Hippocampal formation (tissue), 2 donors: ENCODE results near the gene SOX9.

Experiments used
- DNase-seq, 2 donors: peaks; one replicate each; lab custom pipeline; 2025; lab: John Stamatoyannopoulos, UW

Gene SOX9

DNA sequence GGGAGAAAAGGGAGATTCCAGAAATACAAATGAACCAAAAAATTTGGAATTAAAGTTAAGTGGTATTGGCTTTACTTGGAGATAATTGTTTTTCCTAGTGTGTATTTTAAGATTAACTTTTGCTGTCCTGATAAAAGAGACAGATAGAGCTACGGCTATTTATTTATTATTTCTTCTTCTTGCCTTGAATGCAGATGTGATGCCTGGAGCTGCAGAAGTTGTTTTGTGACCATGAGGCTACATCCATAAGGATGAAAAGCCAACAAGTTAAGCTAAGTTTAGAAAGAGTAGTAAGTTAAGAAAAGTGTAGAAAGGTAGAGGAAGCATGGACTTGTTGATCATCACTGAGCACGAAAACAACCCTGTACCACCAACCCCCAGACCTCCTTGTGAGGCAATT, 41.7 kb downstream of the SOX9 start:
- no peak for DNase-seq

- no peak for DNase-seq
These were observed 42.7 kb downstream of the SOX9 start for GRCh38 chr17:72163474-72163873.

DNA sequence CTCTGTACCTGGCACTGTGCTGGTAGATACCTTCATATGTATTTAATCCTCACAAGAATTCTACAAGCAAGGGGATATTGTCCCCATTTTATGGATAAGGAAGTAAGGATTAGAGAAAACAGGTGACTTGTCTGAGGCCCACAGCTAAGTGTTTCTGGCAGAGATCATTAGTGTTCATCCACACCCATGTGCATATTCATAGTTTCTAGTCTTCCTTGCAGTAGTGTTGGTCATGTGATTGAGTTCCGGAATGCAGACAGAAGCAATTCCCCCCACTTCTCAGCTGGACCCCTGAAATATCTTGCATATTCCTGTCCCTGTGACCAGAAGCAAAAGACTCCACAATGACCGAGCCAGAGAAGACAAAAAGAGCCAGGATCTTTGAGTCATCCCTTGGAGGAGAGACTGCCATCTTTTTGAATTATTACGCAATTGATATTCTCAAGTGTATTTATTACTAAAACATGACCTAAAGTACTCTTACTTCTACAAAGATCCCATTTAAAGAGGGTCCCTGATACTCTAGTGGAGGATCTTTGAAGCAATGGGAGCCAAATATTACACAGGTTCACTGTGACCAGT, 43.4 kb downstream of the SOX9 start:
- DNase-seq: no peak

- DNase-seq: no peak
These were observed 44.5 kb downstream of the SOX9 start for GRCh38 chr17:72165192-72165866.

- no peak for DNase-seq
These were observed 45.1 kb downstream of the SOX9 start for GRCh38 chr17:72165867-72166439.

- DNase-seq: no peak
These were observed 46.8 kb downstream of the SOX9 start for GRCh38 chr17:72167593-72167992.

- no peak for DNase-seq
These were observed 49.0 kb downstream of the SOX9 start for GRCh38 chr17:72169823-72170222.

DNA sequence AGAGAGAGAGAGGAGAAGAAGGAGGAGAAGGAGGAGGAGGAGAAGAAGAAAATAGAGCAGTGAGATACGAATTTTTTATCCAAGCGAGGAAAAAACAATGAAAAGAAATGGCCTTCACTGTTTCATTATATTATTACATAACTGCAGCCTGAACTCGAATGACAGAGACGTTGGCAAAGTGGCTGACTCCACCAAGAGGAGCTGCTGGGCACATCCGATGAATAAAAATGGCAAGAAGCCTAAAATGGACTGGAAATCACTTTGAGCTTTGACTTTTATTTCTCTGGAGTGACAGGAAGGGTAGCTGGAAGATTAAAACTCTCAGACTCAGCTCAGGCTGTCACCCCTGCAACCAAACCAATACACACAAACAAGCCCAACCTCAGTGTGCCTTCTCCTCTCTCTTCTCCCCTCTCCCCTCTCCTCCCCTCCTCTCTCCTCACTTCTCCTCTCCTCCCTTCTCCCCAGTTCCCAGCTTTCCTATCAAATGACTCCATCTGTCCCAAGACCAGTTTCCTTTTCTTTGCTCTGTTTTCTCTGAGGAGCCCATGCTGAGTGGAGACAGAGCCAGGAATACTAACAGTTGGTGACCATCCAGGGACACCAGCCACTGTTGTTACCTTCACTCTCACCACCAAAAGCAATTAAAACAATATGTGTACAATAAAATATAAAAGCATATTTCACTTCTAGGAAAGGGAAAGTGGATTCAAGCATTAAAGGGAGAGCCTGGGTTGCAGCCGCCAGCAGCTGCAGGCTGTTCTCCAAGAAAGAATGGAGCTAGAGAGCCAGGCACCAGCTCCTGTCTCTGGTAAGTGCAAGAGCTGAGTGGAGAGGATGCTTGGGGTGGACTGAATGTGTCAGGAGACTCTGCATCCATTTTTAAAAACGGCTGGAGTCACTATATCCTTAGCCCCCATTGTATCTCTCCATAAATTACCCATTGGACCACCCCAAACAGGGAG, 51.2 kb downstream of the SOX9 start:
- DNase-seq: peak; percentile 29 to 79

DNA sequence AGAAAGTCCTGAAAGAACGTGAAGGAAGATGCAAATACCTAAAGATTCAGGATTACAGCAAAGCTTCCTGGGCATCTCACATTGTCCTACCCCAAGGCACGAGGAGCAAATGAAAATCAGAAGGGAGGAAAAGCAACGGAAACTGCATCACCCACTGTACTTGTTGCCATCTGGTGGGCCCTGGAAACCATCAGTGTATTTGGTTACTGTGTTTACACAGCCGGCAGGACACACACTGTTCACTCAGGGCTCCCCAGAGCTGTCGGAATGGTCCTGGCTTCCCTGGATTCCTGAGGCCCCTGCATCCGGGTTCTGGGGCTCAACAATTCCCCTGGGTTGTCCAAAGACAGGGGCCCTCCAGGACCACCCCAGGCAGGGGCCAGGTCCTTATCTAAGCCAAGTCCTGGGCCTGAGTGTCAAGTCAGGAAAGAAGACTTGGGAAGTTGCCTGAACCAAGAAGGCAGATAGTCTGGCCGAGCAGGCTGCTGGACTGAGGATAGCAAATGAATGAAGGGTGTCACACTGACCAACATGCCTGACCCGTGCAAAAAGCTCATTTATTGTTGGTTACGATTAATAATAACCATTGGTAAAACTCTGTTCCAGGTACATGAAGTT, 52.8 kb downstream of the SOX9 start:
- no peak for DNase-seq

DNA sequence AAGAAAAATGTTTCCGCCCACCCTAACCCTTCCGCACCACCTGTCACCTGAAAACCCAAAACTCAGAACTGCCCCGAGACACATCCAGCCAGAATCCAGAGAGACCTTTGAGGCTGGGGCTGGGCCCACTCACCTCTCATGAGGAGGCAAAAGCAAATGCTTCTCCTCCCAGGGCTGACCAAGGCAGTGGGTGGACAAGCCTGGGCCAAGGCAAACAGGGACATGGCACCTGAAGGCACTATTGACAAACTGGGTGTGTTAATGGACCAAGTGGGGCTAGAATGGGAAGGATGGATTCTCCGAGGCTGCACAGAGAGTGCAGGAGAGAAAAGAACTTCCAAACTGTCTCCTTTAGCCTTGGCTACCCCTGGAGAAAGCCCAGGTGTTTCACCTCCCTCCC, 54.4 kb downstream of the SOX9 start:
- DNase-seq: no peak
